H9 (cell line): ENCODE results near the gene TMEM245. TPM values are rescaled to one million over a fixed set of nuclear protein-coding genes. Genes with fewer than 3 reads are reported as not detected.

Experiments used
- DNase-seq: peaks from one replicate; pipeline ENCODE4 v3.0.0-alpha.2; 2017
- H2AFZ ChIP-seq: one replicate; pipeline ENCODE4 v1.6.1; 2013; ENCODE audit warnings: mild to moderate bottlenecking, low read length, control low read depth, moderate library complexity
- H2AK5ac ChIP-seq: 2 replicates; pipeline ENCODE4 v1.6.1; 2013; ENCODE audit warnings: low read length, control low read depth, mixed read lengths; ENCODE audit not compliant: insufficient read length
- H2BK120ac ChIP-seq: one replicate; pipeline ENCODE4 v1.6.1; 2013; ENCODE audit warnings: low read depth, mild to moderate bottlenecking, low read length, control low read depth, inconsistent platforms; ENCODE audit not compliant: poor library complexity, severe bottlenecking
- H2BK12ac ChIP-seq: 2 replicates; pipeline ENCODE4 v1.6.1; 2013; ENCODE audit warnings: low read length, control low read depth, mixed read lengths, low read depth; ENCODE audit not compliant: insufficient read length
- H2BK15ac ChIP-seq: 2 replicates; pipeline ENCODE4 v1.6.1; 2013; ENCODE audit warnings: low read depth, low read length, control low read depth
- H2BK20ac ChIP-seq: one replicate; pipeline ENCODE4 v1.6.1; 2013; ENCODE audit warnings: low read depth, mild to moderate bottlenecking, low read length, control low read depth, inconsistent platforms; ENCODE audit not compliant: poor library complexity, severe bottlenecking
- H2BK5ac ChIP-seq: 2 replicates; pipeline ENCODE4 v1.6.1; 2013; ENCODE audit warnings: low read length, control low read depth, mixed read lengths; ENCODE audit not compliant: insufficient read length
- H3K14ac ChIP-seq: 2 replicates; pipeline ENCODE4 v1.6.1; 2013; ENCODE audit warnings: low read length, control low read depth; ENCODE audit not compliant: insufficient read depth
- H3K18ac ChIP-seq: 2 replicates; pipeline ENCODE4 v1.6.1; 2013; ENCODE audit warnings: low read depth, mild to moderate bottlenecking, mixed read lengths, low read length, control low read depth; ENCODE audit not compliant: insufficient read length
- H3K23ac ChIP-seq: 2 replicates; pipeline ENCODE4 v1.6.1; 2013; ENCODE audit warnings: low read length, control low read depth, mixed read lengths, low read depth; ENCODE audit not compliant: insufficient read length
- H3K23me2 ChIP-seq: 2 replicates; pipeline ENCODE4 v1.6.1; 2013; ENCODE audit warnings: low read depth, mild to moderate bottlenecking, mixed read lengths, low read length, control low read depth; ENCODE audit not compliant: insufficient read length, poor library complexity, severe bottlenecking
- H3K27ac ChIP-seq: 2 replicates; pipeline ENCODE4 v1.5.1; 2013; ENCODE audit warnings: low read length, control low read depth, mixed read lengths, low read depth; ENCODE audit not compliant: insufficient read length
- H3K27me3 ChIP-seq: 2 replicates; pipeline ENCODE4 v1.6.1; 2013; ENCODE audit warnings: low read length, control low read depth, inconsistent platforms; ENCODE audit not compliant: insufficient read depth
- H3K4ac ChIP-seq: 2 replicates; pipeline ENCODE4 v1.6.1; 2013; ENCODE audit warnings: low read depth, mild to moderate bottlenecking, control low read depth, inconsistent platforms, low read length, moderate library complexity
- H3K4me1 ChIP-seq: 2 replicates; pipeline ENCODE4 v1.6.1; 2013; ENCODE audit warnings: low read length, control low read depth, inconsistent platforms; ENCODE audit not compliant: insufficient read depth
- H3K4me2 ChIP-seq: 2 replicates; pipeline ENCODE4 v1.6.1; 2013; ENCODE audit warnings: low read length, control low read depth, mixed read lengths; ENCODE audit not compliant: insufficient read length, insufficient read depth
- H3K56ac ChIP-seq: 2 replicates; pipeline ENCODE4 v1.6.1; 2013; ENCODE audit warnings: low read depth, mild to moderate bottlenecking, mixed read lengths, low read length, control low read depth; ENCODE audit not compliant: insufficient read length
- H3K79me1 ChIP-seq: 2 replicates; pipeline ENCODE4 v1.6.1; 2013; ENCODE audit warnings: low read depth, mild to moderate bottlenecking, moderate library complexity, low read length, control low read depth, inconsistent platforms; ENCODE audit not compliant: insufficient read depth, poor library complexity, severe bottlenecking
- H3K79me2 ChIP-seq: 2 replicates; pipeline ENCODE4 v1.6.1; 2013; ENCODE audit warnings: low read length, control low read depth, inconsistent platforms; ENCODE audit not compliant: insufficient read depth
- H3K9ac ChIP-seq: 2 replicates; pipeline ENCODE4 v1.6.1; 2013; ENCODE audit warnings: low read length, control low read depth, mixed read lengths; ENCODE audit not compliant: insufficient read length; ENCODE audit errors: extremely low read depth
- H3K9me3 ChIP-seq: one replicate; pipeline ENCODE4 v1.6.1; 2013; ENCODE audit warnings: low read depth, low read length, inconsistent platforms; ENCODE audit not compliant: control insufficient read depth
- H3T11ph ChIP-seq: one replicate; pipeline ENCODE4 v1.6.1; 2013; ENCODE audit warnings: mild to moderate bottlenecking, low read length, control low read depth, inconsistent platforms
- H4K20me1 ChIP-seq: one replicate; pipeline ENCODE4 v1.6.1; 2013; ENCODE audit not compliant: control insufficient read depth, insufficient read length, insufficient read depth
- H4K5ac ChIP-seq: 2 replicates; pipeline ENCODE4 v1.6.1; 2013; ENCODE audit warnings: low read depth, mild to moderate bottlenecking, mixed read lengths, low read length, control low read depth; ENCODE audit not compliant: insufficient read length
- H4K8ac ChIP-seq: replicated peaks from 2 replicates; pipeline ENCODE4 v1.6.1; 2013; ENCODE audit warnings: low read length, control low read depth, mixed read lengths, low read depth; ENCODE audit not compliant: insufficient read length
- H4K91ac ChIP-seq: 2 replicates; pipeline ENCODE4 v1.6.1; 2013; ENCODE audit warnings: low read depth, mild to moderate bottlenecking, moderate library complexity, mixed read lengths, low read length, control low read depth; ENCODE audit not compliant: insufficient read length
- H3K27ac Mint-ChIP-seq, 3 experiments: 2 replicates in 2 of 3; 3 replicates in 1 of 3; pipeline ENCODE4 v1.8.0; 2020 to 2021; ENCODE audit warnings: mixed read lengths in 3 of 3, mild to moderate bottlenecking in 1 of 3, moderate library complexity in 1 of 3
- H3K27me3 Mint-ChIP-seq: 2 replicates; pipeline ENCODE4 v1.8.0; 2021; ENCODE audit warnings: low read depth, mild to moderate bottlenecking, moderate library complexity, mixed read lengths
- H3K36me3 Mint-ChIP-seq, 3 experiments: 2 replicates in 2 of 3; 3 replicates in 1 of 3; pipeline ENCODE4 v1.8.0; 2020 to 2021; ENCODE audit warnings: low read depth in 3 of 3, mixed read lengths in 3 of 3; ENCODE audit not compliant: insufficient read depth in 1 of 3
- H3K4me1 Mint-ChIP-seq, 2 experiments: 2 replicates each; pipeline ENCODE4 v1.8.0; 2020; ENCODE audit warnings: mixed read lengths in 2 of 2
- H3K4me3 Mint-ChIP-seq, 2 experiments: 2 replicates in 1 of 2; 3 replicates in 1 of 2; pipeline ENCODE4 v1.8.0; 2020 to 2021; ENCODE audit warnings: mild to moderate bottlenecking in 2 of 2, mixed read lengths in 2 of 2, moderate library complexity in 1 of 2
- H3K9me3 Mint-ChIP-seq, 2 experiments: 2 replicates in 1 of 2; 3 replicates in 1 of 2; pipeline ENCODE4 v1.8.0; 2020; ENCODE audit warnings: mild to moderate bottlenecking in 2 of 2, mixed read lengths in 2 of 2, moderate library complexity in 1 of 2
- total RNA-seq: library from RNA; stranded (reverse); gene quantifications from 2 replicates; pipeline ENCODE4 v1.2.1, GENCODE V29; 2021
- TF ChIP-seq, protein P1 (sequence below): fragments of 200-600 bp; sonication (generic); conservative IDR thresholded peaks from 3 replicates; pipeline ENCODE4 v1.8.0; 2021; ENCODE audit warnings: antibody characterized with exemption, mild to moderate bottlenecking

Gene TMEM245
- total RNA-seq, 1 experiment from 2014 or later = 37.9 TPM

DNA sequence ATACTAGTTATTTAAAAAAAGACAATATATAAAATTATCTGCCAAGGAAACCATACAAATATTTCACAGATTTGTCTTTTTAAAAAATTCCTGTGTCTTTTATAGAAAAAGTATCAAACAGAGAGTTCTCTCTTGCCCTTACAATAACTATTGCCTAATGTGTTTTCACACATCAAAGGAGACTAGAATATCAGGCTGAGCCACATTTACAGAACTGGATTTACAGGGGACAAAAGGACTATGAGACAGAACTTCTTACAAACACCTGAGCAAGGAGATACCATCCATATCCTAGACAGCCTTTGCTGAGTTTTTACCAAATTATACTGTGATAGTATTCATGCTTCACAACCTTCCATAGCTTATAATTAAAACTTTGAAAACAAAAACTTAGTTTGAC, 34.2 kb downstream of the TMEM245 start:
- no peaks in the 10 kb centered on the region for H3K79me2 ChIP-seq

More for the DNA sequence above, 34.2 kb downstream of the TMEM245 start:
- no peak for DNase-seq
- H3K9me3 Mint-ChIP-seq = no peaks in the 10 kb centered on the region
- H2AK5ac ChIP-seq = no peak overlapping the region
- no peaks in the 10 kb centered on the region for H3K23me2 ChIP-seq
- H2BK12ac ChIP-seq = no peak overlapping the region
- H3K14ac ChIP-seq = no peak overlapping the region
- H2BK120ac ChIP-seq = no peak overlapping the region
- no peak overlapping the region for H3K27ac Mint-ChIP-seq
- H3K56ac ChIP-seq = no peak overlapping the region
- no peak overlapping the region for H3K9ac ChIP-seq
- no peak overlapping the region for H2BK15ac ChIP-seq
- H3K79me1 ChIP-seq = no peaks in the 10 kb centered on the region
- no peak overlapping the region for H3K4me2 ChIP-seq
- H2AFZ ChIP-seq = no peak overlapping the region
- H3T11ph ChIP-seq = no peak overlapping the region
- H4K8ac ChIP-seq = no peak overlapping the region
- TF ChIP-seq, protein P1, sequence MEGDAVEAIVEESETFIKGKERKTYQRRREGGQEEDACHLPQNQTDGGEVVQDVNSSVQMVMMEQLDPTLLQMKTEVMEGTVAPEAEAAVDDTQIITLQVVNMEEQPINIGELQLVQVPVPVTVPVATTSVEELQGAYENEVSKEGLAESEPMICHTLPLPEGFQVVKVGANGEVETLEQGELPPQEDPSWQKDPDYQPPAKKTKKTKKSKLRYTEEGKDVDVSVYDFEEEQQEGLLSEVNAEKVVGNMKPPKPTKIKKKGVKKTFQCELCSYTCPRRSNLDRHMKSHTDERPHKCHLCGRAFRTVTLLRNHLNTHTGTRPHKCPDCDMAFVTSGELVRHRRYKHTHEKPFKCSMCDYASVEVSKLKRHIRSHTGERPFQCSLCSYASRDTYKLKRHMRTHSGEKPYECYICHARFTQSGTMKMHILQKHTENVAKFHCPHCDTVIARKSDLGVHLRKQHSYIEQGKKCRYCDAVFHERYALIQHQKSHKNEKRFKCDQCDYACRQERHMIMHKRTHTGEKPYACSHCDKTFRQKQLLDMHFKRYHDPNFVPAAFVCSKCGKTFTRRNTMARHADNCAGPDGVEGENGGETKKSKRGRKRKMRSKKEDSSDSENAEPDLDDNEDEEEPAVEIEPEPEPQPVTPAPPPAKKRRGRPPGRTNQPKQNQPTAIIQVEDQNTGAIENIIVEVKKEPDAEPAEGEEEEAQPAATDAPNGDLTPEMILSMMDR = no peak
- H3K27ac ChIP-seq = no peak overlapping the region
- no peak overlapping the region for H2BK5ac ChIP-seq
- H3K4me1 Mint-ChIP-seq = no peaks in the 10 kb centered on the region
- no peaks in the 10 kb centered on the region for H3K27me3 ChIP-seq
- H3K9me3 ChIP-seq = no peaks in the 10 kb centered on the region
- no peak overlapping the region for H3K23ac ChIP-seq
- no peak overlapping the region for H3K4me3 Mint-ChIP-seq
- no peaks in the 10 kb centered on the region for H3K4me1 ChIP-seq
- H4K91ac ChIP-seq = no peak overlapping the region
- H4K5ac ChIP-seq = no peak overlapping the region
- no peaks in the 10 kb centered on the region for H3K27me3 Mint-ChIP-seq
- H4K20me1 ChIP-seq = no peaks in the 10 kb centered on the region
- H2BK20ac ChIP-seq = no peak overlapping the region
- peaks cover 7 to 57% (median 45%) of the 10 kb centered on the region in 3 experiments; a peak in 6 of 7 replicates for H3K36me3 Mint-ChIP-seq
- no peak overlapping the region for H3K18ac ChIP-seq
- H3K4ac ChIP-seq = no peak overlapping the region
